ENCODE data around the gene NR3C2.

DNA sequence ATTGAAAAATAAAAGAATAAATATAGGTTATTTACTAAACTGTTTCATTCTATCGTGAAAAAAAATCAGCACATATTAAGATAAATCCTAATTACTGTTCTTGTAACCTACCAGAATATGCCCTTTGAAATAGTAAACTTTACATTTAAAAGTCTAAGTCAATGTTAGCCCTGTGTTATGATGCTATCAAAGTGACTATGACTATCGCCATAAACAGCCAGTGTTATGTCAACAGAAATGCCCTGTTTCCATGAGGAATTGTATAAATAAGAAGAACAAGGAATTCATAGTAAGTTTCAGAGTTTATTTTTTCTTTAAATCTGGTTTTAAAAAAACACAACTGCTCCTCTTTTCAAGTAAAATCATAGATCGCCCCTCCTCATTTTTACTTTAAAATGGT lies 11.4 kb downstream of the NR3C2 start:
- TF ChIP-seq, protein P1, sequence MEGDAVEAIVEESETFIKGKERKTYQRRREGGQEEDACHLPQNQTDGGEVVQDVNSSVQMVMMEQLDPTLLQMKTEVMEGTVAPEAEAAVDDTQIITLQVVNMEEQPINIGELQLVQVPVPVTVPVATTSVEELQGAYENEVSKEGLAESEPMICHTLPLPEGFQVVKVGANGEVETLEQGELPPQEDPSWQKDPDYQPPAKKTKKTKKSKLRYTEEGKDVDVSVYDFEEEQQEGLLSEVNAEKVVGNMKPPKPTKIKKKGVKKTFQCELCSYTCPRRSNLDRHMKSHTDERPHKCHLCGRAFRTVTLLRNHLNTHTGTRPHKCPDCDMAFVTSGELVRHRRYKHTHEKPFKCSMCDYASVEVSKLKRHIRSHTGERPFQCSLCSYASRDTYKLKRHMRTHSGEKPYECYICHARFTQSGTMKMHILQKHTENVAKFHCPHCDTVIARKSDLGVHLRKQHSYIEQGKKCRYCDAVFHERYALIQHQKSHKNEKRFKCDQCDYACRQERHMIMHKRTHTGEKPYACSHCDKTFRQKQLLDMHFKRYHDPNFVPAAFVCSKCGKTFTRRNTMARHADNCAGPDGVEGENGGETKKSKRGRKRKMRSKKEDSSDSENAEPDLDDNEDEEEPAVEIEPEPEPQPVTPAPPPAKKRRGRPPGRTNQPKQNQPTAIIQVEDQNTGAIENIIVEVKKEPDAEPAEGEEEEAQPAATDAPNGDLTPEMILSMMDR (IDR thresholded peaks at IDR 0.05; ENCODE audit: borderline replicate concordance, extremely low read depth, low read length, poor library complexity, severe bottlenecking), result no peak
- no peak for TF ChIP-seq EZH2 (IDR thresholded peaks at IDR 0.05; ENCODE audit: borderline replicate concordance, low read depth, low read length, severe bottlenecking)
